Muscle of arm (tissue), 12 donors: ENCODE measurements around the gene TEAD1. TPM values are rescaled to one million over a fixed set of nuclear protein-coding genes. Genes with fewer than 3 reads are reported as not detected.
A peak's percentile ranks its signal among the peaks of the same experiment; 100 is the strongest.

Source experiments
- DNase-seq: peaks from one replicate; pipeline ENCODE4 v3.0.0-alpha.2; 2013
- polyA plus RNA-seq, 12 donors: library from polyadenylated mRNA; unstranded; fragments of 120-200 nt; gene quantifications; one replicate each; pipeline ENCODE4 v1.2.1, GENCODE V29; 2013; ENCODE audit not compliant: insufficient read length in 12 of 12

TEAD1 gene
- polyA plus RNA-seq, 12 donors: 48.6 to 122 (median 108) TPM

- no peak for DNase-seq
Observed at GRCh38 chr11:12809364-12809763, 135.1 kb downstream of the TEAD1 start.

GRCh38 chr11:12809864-12810567, 135.8 kb downstream of the TEAD1 start:
- DNase-seq: peak; percentile 49

DNA sequence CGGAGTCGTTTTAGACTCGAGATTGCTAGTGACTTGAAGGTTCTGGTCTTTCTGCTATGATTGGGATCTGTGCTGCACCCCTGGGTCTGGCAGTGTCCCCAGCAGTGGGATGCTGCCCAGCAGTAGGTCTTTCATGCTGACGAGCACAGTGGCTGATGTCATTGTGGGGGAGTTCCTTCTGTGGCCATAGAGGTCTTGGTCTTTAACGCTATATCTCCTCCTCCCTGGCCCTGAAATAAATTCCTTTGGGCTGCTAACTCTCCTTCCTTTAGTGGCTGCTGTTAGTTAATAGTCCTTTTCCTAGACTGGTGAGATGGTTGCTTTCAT, 136.3 kb downstream of the TEAD1 start:
- no peak for DNase-seq

GRCh38 chr11:12811861-12812260, 137.6 kb downstream of the TEAD1 start:
- DNase-seq: no peak

DNA sequence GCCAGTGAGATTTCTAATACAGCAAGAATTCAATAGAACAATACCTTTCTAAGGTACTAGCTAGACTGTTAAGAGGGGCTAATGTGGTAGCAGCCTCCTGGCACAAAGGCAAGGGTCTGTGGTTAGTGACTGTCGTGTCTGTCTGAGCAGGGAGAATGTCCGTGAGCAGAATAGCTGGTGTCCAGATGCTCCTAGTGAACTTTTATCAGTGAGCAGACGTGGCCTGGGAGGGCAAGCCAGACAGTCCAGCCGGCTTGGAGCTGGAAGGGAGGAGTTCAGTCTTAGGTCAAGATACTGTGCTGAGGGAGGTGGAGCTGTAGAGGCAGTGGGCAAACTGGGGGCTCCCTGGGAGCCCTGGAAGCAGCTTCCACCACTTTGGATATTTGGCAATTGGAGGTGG, 138.6 kb downstream of the TEAD1 start:
- DNase-seq: no peak

- no peak for DNase-seq
Observed at GRCh38 chr11:12813371-12814225, 139.4 kb downstream of the TEAD1 start.

DNA sequence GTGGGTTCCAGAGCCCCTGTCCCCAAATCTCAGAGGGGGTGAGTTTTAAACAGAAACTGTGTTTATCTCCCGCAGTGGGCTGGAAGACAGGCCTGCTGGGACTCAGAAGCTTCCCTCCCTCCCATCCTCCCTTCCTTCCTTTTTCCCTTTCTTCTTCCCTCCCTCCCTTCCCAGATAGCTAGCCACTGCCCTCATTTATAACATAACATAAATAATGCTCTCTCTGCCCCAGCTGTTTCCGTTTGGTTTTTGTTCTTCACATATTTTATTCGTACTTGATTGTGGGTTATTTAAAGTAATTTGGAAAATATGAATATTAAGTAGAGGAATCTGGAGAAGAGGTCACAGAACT, 140.9 kb downstream of the TEAD1 start:
- no peak for DNase-seq

DNA sequence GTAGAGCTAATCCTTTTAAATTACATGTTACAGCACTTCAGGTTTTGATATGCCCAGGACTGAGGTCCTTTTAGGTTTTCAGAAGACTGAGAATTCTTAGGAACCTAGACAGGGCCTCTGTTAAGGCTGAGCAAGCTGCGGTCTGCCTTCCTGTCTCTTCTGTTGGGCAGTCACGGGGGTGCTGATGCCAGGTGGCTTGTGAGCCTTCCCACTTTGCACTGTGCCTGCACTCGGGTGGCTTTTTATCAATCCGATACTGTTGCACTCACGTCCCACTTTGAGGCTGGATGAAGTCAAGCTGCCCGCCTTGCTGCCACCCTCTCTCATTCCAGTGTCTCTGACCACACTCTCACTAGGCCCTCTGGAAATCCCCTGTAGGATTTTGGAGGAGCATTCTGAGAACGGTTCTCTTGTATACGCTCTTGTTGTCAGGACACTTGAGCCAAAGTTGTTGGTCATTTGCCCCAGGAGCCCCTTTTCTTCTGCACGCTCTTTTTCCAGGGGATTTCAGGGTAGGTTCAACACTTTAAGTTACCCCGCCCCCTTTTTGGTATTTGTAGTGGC, 141.8 kb downstream of the TEAD1 start:
- no peak for DNase-seq

- DNase-seq: no peak
Observed at GRCh38 chr11:12817681-12818332, 143.6 kb downstream of the TEAD1 start.

DNA sequence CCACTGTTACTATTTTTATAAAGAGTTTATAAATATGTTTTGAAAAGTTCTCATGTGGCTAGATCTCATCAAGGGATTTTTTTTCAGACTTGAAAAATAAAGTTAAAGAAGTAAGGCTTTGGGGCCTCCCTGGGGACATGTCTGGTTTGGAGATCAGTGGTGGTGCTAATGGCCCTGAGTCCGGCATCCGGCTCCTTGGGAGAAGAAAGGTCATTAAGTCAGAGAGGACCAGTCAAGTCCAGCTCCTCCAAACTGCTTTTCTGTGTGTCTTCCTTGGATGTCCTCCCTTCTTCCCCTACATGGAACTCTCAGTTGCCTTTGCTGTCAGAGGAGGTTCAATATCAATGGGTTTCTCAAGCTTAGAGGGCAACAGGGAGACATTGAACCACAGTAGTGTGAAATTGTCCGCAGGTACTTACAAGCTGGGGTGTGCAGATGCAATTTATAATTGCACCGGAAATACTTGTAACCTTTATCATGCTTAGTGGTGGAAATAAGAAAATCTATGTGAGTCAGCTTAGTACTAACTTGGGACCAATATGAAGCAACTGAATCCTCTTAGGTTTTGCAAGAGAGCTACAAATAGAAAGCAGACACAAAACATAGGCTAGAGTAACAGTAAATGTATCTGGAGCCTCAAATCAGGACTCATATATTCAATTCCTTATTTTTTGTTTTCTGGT, 144.3 kb downstream of the TEAD1 start:
- no peak for DNase-seq

DNA sequence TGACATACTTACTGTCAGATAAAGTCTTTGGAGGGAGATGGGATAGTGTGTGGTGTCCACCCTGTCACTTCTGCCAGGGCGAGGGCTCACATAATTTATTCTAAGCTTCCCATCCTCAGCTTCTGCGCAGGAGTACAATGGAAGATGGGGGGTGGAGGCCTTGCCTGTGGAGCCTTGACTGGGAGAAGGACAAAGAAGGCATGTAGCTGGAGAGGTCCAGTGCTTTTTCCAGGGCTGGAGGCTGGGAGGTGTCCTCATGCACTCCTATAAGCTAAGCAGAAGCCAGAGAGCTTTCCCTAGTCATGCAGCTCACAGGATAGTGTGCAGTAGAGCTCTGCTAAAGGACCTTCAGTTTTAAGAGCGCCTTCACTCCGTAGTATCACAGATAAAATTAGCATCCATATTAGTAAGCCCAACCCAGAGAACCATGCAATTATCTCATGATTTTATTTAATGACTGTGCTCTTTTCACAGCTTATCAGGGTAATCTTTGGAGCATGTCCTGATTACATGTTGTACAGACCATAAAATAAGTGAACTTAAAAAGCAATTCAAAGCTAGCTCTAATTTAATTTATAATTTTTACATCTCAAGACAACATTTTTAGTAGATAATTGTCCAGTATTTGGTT, 148.3 kb downstream of the TEAD1 start:
- DNase-seq: no peak

DNA sequence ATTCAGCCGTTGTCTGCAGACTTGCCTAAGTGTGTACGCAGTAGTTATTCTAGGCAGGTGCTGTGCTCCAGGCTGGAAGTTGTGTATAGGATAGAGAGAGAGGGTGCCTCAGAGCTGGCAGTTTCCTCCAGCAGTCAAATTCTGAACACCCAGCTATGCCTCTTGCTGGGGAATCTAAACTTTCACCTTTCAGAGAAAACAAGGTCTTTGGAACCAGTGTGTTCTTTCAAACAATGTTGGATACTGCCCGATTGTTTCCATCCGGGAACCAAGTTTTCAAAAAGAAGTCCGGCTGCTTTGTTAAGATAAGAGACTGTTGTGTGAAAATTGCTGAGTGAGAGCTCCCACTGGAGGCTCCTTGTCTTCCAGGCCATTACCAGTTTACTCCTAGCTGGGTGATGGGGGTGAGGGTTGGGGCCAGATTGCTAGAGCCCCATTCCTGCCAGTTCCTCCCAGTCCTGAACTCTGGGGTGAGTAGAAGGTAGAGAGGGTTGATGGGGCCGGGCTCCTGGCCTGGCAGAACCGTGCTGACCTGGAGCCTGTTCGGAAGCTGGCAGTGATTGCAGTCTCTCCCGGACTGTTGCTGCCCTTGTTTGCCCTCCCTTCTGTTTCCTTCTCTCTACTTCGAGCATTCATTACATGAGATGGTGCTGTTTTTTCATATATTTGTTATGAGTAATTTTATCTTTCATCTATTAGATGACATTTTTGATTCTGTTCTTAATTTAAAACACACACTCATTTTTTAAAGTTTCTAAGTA, 150.2 kb downstream of the TEAD1 start:
- no peak for DNase-seq

DNA sequence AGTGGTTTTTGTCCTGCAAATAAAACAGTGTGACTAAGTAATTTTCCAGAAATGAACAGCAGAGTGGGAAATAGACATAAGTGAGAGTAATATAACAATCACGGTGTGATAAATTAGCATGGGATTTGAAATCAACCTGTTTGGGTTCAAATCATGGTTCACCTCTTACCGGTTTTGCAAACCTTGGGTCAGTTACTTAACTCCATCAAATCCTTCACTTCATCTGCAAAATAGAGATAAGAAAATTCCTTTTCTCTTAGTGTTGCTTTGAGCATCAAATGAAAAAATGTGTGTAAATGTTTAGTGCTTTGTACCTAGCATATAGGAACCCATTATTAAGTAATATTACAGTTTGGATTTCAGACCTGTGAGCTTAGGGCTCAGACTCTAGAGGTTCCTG, 152.2 kb downstream of the TEAD1 start:
- no peak for DNase-seq

DNA sequence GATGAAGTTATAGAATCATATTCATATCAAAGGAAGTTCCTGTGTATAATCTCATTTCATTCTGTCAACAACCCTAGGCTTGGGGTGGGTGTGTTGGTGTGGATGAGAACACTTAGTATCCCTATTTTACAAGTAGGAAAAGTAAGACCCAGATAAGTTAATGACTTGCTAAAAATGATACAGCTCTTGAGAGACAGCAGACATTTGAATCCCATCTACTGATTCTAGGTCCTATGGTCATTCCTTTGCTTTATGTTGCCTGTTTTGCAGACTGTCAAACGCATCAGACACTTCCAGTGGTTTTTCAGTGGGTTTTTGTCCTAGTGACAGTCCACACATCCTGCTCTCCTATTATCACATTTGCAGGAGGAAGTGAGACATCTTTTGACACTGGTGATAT, 153.1 kb downstream of the TEAD1 start:
- no peak for DNase-seq

GRCh38 chr11:12827929-12828812, 153.9 kb downstream of the TEAD1 start:
- peak; percentile 77 for DNase-seq

- DNase-seq: no peak
Observed at GRCh38 chr11:12829131-12829530, 154.9 kb downstream of the TEAD1 start.

DNA sequence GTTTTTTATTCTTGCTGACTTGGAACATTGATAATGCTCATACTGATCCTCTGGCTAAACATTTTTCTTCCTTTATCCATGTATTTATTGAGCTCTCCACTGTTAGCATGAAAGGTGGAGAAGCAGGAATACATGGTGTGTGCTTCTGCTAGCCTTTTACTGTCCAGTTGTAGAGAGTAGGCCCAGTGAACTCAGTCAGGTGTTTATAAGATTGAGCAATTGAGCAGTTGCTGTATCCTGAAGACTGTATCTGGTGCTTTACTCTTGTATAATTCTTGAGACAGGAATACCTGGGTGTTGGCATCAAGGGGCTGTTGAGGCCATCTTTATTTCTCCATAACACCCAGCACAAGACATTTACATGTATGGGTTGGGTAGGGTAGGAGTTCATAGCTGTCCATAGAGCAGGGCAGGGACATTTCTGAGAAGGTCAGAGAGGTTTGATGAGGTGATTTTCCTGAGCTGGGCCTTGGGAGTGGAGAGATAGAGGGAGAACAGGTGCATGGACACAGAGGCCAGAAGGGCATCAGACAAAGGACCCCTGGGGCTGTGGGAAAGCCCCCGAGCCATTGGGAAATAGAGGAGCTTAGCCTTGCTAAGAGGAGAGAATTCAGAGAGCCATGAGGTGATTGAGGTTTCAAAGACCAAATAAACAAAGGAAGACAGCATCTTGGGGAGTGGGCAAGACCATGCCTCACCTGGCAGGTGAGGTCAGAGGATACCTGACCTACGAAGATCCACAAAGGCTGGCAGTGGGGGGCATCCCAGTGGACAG, 155.5 kb downstream of the TEAD1 start:
- no peak for DNase-seq

DNA sequence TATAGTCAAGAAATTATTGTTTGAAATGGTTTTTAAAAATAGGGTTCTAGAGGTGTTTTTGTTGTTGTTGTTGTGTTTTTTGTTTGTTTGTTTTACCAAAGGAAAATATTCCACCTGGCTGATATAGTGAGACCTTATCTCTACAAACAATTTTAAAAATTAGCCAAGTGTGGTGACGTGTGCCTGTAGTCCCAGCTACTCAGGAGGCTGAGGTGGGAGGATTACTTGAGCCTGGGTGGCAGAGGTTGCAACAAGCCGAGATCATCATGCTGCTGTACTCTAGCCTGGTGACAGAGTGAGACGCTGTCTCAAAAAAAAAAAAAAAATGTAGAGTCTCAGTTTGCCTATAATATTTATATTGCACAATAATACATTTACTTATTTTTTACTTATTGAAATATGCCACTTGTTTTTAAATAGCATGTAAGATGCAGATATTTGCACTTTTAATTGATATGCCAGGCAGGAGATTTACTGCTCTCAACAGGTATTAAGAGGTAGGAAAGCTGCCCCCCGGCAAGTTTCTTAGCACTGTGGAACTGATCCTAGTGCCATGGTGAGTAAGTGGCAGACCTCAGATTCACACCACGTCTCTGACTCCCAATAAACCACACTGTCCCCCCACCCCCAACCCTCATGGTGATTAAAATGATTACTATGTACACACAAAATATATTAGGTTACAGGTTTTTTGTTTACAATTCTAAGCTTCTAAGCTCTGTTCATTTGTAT, 157.4 kb downstream of the TEAD1 start:
- no peak for DNase-seq
